ENCODE data around the gene ZNF708. TPM values are rescaled to one million over a fixed set of nuclear protein-coding genes. Genes with fewer than 3 reads are reported as not detected.

The ZNF708 gene
- total and polyA plus RNA-seq, 2 of the 13 experiments (the other 11 are each of a cell fraction or from before 2014, with no cell fraction given): 1.8 to 5.2 TPM

DNA sequence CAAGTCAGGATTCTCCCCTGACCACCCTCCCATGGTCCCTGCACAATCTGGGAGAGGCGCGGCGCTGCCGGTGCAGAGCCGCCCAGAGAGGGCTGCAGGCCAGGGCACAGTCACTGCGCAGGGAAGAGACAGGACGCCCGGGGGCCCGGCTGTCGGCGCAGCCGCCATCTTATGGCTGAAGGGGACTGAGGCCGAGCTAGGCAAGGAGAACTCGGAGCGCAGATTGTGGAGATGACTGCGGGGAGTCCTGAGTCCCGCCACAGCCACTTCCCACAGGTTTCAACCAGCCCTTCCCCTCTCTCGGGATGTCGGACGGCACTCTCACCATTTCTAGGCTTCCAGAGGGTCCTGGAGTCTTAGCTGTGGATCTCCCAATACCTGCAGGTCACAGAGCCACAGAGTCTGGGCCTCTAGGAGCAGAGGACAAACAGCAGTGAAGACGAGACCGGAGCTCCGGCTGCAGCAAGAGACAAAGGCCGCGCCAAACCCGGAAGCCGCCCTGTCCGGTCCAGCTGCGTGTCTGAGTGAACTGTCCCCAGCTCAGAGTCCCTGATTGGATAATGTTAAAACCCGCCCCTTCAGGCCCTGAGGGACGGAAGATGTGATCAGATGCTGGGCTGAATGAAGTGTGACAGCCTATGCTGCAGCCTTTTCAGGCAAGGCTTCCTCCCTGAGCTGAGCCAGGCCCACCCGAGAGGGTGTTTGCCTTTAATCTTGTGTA lies at the start of gene ZNF708 (continued):
- TF ChIP-seq, protein P1, sequence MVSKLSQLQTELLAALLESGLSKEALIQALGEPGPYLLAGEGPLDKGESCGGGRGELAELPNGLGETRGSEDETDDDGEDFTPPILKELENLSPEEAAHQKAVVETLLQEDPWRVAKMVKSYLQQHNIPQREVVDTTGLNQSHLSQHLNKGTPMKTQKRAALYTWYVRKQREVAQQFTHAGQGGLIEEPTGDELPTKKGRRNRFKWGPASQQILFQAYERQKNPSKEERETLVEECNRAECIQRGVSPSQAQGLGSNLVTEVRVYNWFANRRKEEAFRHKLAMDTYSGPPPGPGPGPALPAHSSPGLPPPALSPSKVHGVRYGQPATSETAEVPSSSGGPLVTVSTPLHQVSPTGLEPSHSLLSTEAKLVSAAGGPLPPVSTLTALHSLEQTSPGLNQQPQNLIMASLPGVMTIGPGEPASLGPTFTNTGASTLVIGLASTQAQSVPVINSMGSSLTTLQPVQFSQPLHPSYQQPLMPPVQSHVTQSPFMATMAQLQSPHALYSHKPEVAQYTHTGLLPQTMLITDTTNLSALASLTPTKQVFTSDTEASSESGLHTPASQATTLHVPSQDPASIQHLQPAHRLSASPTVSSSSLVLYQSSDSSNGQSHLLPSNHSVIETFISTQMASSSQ (IDR thresholded peaks at IDR 0.05; ENCODE audit: low read depth): no peak
- TF ChIP-seq, protein P1 (CRISPR knock-in tag; IDR thresholded peaks at IDR 0.05; ENCODE audit: borderline replicate concordance): no peak
- no peak for TF ChIP-seq RXRB (CRISPR knock-in tag; IDR thresholded peaks at IDR 0.05; ENCODE audit: borderline replicate concordance)
- TF ChIP-seq, protein P2, sequence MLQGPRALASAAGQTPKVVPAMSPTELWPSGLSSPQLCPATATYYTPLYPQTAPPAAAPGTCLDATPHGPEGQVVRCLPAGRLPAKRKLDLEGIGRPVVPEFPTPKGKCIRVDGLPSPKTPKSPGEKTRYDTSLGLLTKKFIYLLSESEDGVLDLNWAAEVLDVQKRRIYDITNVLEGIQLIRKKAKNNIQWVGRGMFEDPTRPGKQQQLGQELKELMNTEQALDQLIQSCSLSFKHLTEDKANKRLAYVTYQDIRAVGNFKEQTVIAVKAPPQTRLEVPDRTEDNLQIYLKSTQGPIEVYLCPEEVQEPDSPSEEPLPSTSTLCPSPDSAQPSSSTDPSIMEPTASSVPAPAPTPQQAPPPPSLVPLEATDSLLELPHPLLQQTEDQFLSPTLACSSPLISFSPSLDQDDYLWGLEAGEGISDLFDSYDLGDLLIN (CRISPR knock-in tag; IDR thresholded peaks at IDR 0.05; ENCODE audit: borderline replicate concordance): no peak
- TF ChIP-seq, protein P3, sequence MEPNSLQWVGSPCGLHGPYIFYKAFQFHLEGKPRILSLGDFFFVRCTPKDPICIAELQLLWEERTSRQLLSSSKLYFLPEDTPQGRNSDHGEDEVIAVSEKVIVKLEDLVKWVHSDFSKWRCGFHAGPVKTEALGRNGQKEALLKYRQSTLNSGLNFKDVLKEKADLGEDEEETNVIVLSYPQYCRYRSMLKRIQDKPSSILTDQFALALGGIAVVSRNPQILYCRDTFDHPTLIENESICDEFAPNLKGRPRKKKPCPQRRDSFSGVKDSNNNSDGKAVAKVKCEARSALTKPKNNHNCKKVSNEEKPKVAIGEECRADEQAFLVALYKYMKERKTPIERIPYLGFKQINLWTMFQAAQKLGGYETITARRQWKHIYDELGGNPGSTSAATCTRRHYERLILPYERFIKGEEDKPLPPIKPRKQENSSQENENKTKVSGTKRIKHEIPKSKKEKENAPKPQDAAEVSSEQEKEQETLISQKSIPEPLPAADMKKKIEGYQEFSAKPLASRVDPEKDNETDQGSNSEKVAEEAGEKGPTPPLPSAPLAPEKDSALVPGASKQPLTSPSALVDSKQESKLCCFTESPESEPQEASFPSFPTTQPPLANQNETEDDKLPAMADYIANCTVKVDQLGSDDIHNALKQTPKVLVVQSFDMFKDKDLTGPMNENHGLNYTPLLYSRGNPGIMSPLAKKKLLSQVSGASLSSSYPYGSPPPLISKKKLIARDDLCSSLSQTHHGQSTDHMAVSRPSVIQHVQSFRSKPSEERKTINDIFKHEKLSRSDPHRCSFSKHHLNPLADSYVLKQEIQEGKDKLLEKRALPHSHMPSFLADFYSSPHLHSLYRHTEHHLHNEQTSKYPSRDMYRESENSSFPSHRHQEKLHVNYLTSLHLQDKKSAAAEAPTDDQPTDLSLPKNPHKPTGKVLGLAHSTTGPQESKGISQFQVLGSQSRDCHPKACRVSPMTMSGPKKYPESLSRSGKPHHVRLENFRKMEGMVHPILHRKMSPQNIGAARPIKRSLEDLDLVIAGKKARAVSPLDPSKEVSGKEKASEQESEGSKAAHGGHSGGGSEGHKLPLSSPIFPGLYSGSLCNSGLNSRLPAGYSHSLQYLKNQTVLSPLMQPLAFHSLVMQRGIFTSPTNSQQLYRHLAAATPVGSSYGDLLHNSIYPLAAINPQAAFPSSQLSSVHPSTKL (CRISPR knock-in tag; IDR thresholded peaks at IDR 0.05): peak; percentile 47; the same call in 1 of the 2 replicates
- TF ChIP-seq ETV6 (CRISPR knock-in tag; conservative IDR thresholded peaks at IDR 0.05): no peak; the same call in 1 of the 2 replicates
- TF ChIP-seq, protein P4, sequence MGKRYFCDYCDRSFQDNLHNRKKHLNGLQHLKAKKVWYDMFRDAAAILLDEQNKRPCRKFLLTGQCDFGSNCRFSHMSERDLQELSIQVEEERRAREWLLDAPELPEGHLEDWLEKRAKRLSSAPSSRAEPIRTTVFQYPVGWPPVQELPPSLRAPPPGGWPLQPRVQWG (CRISPR knock-in tag; IDR thresholded peaks at IDR 0.05; ENCODE audit: borderline replicate concordance, low read depth): no peak
- no peak for TF ChIP-seq ZNF296 (CRISPR knock-in tag; conservative IDR thresholded peaks at IDR 0.05)
- TF ChIP-seq JUND (CRISPR knock-in tag; IDR thresholded peaks at IDR 0.05): no peak
- TF ChIP-seq ZNF20 (CRISPR knock-in tag; IDR thresholded peaks at IDR 0.05): no peak
- TF ChIP-seq, protein P5, sequence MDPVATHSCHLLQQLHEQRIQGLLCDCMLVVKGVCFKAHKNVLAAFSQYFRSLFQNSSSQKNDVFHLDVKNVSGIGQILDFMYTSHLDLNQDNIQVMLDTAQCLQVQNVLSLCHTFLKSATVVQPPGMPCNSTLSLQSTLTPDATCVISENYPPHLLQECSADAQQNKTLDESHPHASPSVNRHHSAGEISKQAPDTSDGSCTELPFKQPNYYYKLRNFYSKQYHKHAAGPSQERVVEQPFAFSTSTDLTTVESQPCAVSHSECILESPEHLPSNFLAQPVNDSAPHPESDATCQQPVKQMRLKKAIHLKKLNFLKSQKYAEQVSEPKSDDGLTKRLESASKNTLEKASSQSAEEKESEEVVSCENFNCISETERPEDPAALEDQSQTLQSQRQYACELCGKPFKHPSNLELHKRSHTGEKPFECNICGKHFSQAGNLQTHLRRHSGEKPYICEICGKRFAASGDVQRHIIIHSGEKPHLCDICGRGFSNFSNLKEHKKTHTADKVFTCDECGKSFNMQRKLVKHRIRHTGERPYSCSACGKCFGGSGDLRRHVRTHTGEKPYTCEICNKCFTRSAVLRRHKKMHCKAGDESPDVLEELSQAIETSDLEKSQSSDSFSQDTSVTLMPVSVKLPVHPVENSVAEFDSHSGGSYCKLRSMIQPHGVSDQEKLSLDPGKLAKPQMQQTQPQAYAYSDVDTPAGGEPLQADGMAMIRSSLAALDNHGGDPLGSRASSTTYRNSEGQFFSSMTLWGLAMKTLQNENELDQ (CRISPR knock-in tag; IDR thresholded peaks at IDR 0.05; ENCODE audit: borderline replicate concordance): no peak
- no peak for TF ChIP-seq ZNF12 (CRISPR knock-in tag; IDR thresholded peaks at IDR 0.05)
